Measurements from ENCODE around the gene KCNH2.

KCNH2 gene

GRCh38 chr7:150972023-150972468 is 6.1 kb downstream of the KCNH2 start:
- no peak for TF ChIP-seq CTCF (conservative IDR thresholded peaks at IDR 0.05; ENCODE audit: low read depth)
- no peak overlapping the region for H3K27ac ChIP-seq
- DNase-seq (ENCODE audit: low spot score): no peak
- ChIA-PET POLR2A (ENCODE audit: low non-redundant PET) (no interaction called here), CTCF (interaction anchor here (0.7 kb wide), 1 partner anchor 284 kb away, joined by 5 read pairs; no protein-coding TSS in a partner anchor)

DNA sequence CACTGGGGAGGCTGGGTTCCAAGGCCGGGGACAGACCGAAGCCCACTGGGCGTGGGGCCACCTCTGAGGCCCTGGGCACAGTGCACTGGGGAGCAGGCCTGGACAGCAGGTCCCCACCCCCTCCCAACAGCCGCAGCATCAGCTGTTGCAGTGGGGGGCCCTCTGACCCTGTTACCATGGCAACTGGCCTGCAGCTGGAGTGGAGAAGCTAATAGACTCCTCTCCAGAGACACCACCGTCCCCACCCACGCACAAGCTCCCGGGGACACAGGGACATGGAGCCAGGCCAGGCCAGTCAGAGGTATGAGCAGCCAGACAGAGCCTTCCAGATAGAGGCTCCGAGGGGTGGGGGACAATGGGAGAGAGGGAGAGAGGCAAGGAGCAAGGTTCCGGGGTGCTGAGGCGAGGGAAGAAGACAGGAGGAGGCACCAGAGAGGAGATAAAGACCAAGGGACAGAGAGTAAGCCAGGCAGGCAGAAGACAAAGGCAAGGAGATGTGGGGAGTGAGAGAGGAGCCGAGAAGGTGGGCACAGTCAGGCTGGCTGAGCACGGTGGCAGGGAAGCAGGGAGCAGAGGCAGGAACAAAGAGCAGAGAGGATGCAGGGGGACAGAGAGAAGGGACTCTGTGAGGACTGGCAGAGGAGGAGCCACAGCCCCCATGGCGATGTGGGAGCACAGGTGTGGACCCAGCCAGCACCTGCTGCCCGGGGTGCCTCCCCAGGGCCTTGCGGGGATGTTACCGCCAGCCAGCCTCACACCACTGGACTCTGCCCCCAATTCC is 6.7 kb downstream of the KCNH2 start:
- no peak overlapping the region for H3K27ac ChIP-seq
- no peak for DNase-seq (ENCODE audit: low spot score)
- TF ChIP-seq CTCF (conservative IDR thresholded peaks at IDR 0.05; ENCODE audit: low read depth): no peak
- ChIA-PET CTCF (interaction anchor here (0.6 to 0.7 kb wide), 2 partner anchors 285 to 505 kb away, joined by 3 to 5 read pairs; no protein-coding TSS in a partner anchor), POLR2A (ENCODE audit: low non-redundant PET) (no interaction called here)

DNA sequence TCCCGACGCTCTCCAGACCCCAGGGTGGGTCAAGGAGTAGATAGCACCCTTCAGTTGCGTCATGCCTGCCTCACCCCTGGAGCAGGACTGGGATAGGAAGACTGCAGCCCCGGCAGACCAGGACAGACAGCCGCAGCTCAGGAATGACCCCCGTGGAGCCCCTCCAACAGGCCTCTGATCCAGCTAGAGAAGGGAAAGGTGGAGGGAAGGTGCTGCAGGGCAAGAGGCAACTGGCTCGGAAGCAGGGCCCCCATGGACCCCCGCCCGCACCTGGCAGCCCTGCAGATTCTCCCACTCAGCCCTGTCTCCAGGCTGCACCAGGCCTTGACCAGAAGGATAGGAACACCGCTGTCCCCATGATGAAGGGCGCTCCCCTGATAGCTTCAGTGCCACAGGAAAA is 7.7 kb downstream of the KCNH2 start:
- DNase-seq (ENCODE audit: low spot score): no peak
- ChIA-PET CTCF (no interaction called here), POLR2A (ENCODE audit: low non-redundant PET) (no interaction called here)
- TF ChIP-seq CTCF (conservative IDR thresholded peaks at IDR 0.05; ENCODE audit: low read depth): no peak
- H3K27ac ChIP-seq: no peak overlapping the region

GRCh38 chr7:150969475-150969874 is 8.6 kb downstream of the KCNH2 start:
- no peak overlapping the region for H3K27ac ChIP-seq
- no peak for DNase-seq (ENCODE audit: low spot score)
- ChIA-PET POLR2A (ENCODE audit: low non-redundant PET) (no interaction called here), CTCF (no interaction called here)
- TF ChIP-seq CTCF (conservative IDR thresholded peaks at IDR 0.05; ENCODE audit: low read depth): no peak

DNA sequence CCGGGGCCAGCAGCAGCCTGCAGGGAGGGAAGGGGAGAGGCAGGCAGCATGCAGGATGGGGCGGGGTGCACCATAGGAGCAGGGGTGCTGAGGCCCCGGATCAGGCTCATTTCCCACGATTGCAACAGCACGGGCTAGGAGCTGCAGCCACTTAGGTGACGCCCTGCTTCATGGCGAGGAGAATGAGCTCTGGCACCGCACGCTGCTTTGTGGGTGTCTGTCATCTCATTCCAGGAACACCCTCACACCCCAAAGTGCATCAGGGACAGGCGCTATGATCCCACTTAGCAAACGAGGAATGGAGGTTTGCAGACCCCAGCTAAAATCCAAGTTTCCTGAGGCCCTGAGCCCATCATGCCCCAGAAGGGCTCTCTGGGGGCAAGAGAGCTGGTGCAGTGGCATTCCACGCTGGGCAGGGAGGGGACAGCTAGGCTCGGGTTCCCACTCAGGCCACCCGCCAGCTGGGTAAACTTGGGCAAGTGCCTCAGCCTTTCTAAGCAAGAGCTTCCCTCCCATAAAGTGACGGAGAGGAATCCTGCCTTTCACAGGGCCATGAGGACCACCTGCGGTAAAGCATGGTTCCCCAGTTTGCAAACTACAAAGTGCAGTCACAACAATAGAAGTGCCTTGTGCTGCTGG is 9.3 kb downstream of the KCNH2 start:
- CTCF ChIA-PET: no interaction called here
- POLR2A ChIA-PET (ENCODE audit: low non-redundant PET): no interaction called here
- no peak for TF ChIP-seq CTCF (conservative IDR thresholded peaks at IDR 0.05; ENCODE audit: low read depth)
- no peak for DNase-seq (ENCODE audit: low spot score)
- peak overlapping the region; percentile 11; the same call in 1 of the 2 replicates for H3K27ac ChIP-seq

DNA sequence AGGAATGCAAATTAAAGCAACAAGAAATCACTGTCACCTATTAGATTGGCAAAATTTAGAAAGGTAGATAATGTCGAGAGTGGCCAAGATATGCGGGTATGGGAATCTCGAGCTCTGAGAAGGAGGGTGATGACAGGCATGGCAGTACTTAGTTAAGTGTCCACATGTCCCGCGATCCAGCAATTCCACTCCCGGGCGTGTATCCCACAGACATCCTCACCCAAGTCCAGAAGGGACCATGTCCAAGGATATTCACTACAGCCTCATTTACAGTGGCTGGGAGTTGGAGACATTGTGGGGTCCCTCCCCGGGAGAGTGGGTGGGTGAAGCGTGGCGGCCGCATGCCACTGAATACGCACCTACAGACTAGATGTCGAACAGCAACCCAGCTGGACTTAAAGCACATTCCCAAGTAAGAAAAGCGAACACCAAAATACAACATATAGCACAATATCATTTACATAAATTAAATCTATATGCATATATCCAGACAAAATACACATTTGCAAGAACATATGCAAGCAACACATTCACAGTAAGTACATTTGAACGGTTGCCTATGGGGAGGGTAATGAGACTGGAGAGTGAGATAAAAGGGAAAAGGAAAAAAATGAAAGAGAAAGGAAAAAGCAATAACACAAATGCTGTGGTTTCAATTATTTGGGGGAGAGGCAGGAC is 9.9 kb downstream of the KCNH2 start:
- no peak for TF ChIP-seq CTCF (conservative IDR thresholded peaks at IDR 0.05; ENCODE audit: low read depth)
- no peak for DNase-seq (ENCODE audit: low spot score)
- ChIA-PET POLR2A (ENCODE audit: low non-redundant PET) (no interaction called here), CTCF (no interaction called here)
- peak overlapping the region; percentile 11; the same call in 1 of the 2 replicates for H3K27ac ChIP-seq
